Neural cell (in vitro differentiated cells): ENCODE results near the gene MYO7A. TPM values are rescaled to one million over a fixed set of nuclear protein-coding genes. Genes with fewer than 3 reads are reported as not detected.

Source experiments
- H2AFZ ChIP-seq: fragments of 200-600, 300-800 bp; sonication (generic), shearing (Covaris generic); 2 replicates; pipeline ENCODE4 v1.6.0; 2014; ENCODE audit warnings: low read depth, mild to moderate bottlenecking, antibody characterized with exemption, low read length, moderate library complexity
- H3F3A ChIP-seq: fragments of 200-600 bp; shearing (Covaris generic); 2 replicates; pipeline ENCODE4 v1.6.1; 2016; ENCODE audit warnings: mild to moderate bottlenecking, moderate library complexity, mixed read lengths, antibody characterized with exemption, low read length; ENCODE audit not compliant: insufficient read depth, poor library complexity, severe bottlenecking
- H3K27ac ChIP-seq: fragments of 200-600, 300-800 bp; sonication (generic), shearing (Covaris generic); 2 replicates; pipeline ENCODE4 v1.5.1; 2014; ENCODE audit warnings: mild to moderate bottlenecking, low read length, moderate library complexity
- H3K27me3 ChIP-seq: fragments of 300-800, 200-600 bp; sonication (generic), shearing (Covaris generic); 2 replicates; pipeline ENCODE4 v1.6.0; 2014; ENCODE audit warnings: mild to moderate bottlenecking, low read depth, low read length, moderate library complexity; ENCODE audit not compliant: insufficient read depth
- H3K36me3 ChIP-seq: fragments of 300-800, 200-600 bp; sonication (generic), shearing (Covaris generic); 2 replicates; pipeline ENCODE4 v1.5.1; 2014; ENCODE audit warnings: mild to moderate bottlenecking, antibody characterized with exemption, low read length, moderate library complexity; ENCODE audit not compliant: insufficient read depth
- H3K4me2 ChIP-seq: fragments of 300-800, 200-600 bp; sonication (generic), shearing (Covaris generic); 2 replicates; pipeline ENCODE4 v1.6.0; 2014; ENCODE audit warnings: mild to moderate bottlenecking, low read length
- H3K4me3 ChIP-seq: fragments of 300-800, 200-600 bp; sonication (generic), shearing (Covaris generic); 2 replicates; pipeline ENCODE4 v1.5.1; 2014; ENCODE audit warnings: mild to moderate bottlenecking, low read length, moderate library complexity
- H3K79me2 ChIP-seq: fragments of 200-600 bp; shearing (Covaris generic); replicated peaks from 2 replicates; pipeline ENCODE4 v1.6.0; 2014; ENCODE audit warnings: mild to moderate bottlenecking, low read length, moderate library complexity; ENCODE audit not compliant: insufficient read depth
- H3K9ac ChIP-seq: fragments of 300-800, 200-600 bp; sonication (generic), shearing (Covaris generic); 2 replicates; pipeline ENCODE4 v1.6.1; 2016; ENCODE audit warnings: mild to moderate bottlenecking, low read length, mixed read lengths
- H3K9me2 ChIP-seq: fragments of 200-600 bp; shearing (Covaris generic); 2 replicates; pipeline ENCODE4 v1.6.1; 2016; ENCODE audit warnings: mild to moderate bottlenecking, low read length, mixed read lengths; ENCODE audit not compliant: insufficient read depth
- H3K9me3 ChIP-seq: fragments of 200-600, 300-800 bp; sonication (generic), shearing (Covaris generic); 2 replicates; pipeline ENCODE4 v1.6.1; 2016; ENCODE audit warnings: mild to moderate bottlenecking, mixed run types, low read length, moderate library complexity, mixed read lengths
- H4K20me1 ChIP-seq: fragments of 200-600 bp; shearing (Covaris generic); 2 replicates; pipeline ENCODE4 v1.6.1; 2016; ENCODE audit warnings: mild to moderate bottlenecking, mixed run types; ENCODE audit not compliant: insufficient read depth
- EP300 ChIP-seq: fragments of 450-650 bp; conservative IDR thresholded peaks from 2 replicates; pipeline ENCODE4 v1.6.1; 2014; ENCODE audit warnings: antibody characterized with exemption, mild to moderate bottlenecking, moderate library complexity; ENCODE audit not compliant: poor library complexity, severe bottlenecking
- EZH2 ChIP-seq: fragments of 200-600, 300-800 bp; shearing (Covaris generic), sonication (generic); IDR thresholded peaks from 2 replicates; pipeline ENCODE4 v1.6.1; 2014; ENCODE audit warnings: antibody characterized with exemption, low read length, borderline replicate concordance, mild to moderate bottlenecking; ENCODE audit not compliant: insufficient read depth, poor library complexity, severe bottlenecking
- MXI1 ChIP-seq: fragments of 450-650 bp; conservative IDR thresholded peaks from 2 replicates; pipeline ENCODE4 v1.6.1; 2014; ENCODE audit warnings: antibody characterized with exemption, mild to moderate bottlenecking; ENCODE audit not compliant: poor library complexity, severe bottlenecking
- POLR2AphosphoS5 ChIP-seq: IDR thresholded peaks from 2 replicates; pipeline ENCODE4 v1.6.1; 2012
- RAD21 ChIP-seq: fragments of 450-650 bp; conservative IDR thresholded peaks from 2 replicates; pipeline ENCODE4 v1.6.1; 2014; ENCODE audit warnings: antibody characterized with exemption, mild to moderate bottlenecking, moderate library complexity
- SMC3 ChIP-seq: fragments of 450-650 bp; conservative IDR thresholded peaks from 2 replicates; pipeline ENCODE4 v1.6.1; 2014; ENCODE audit warnings: antibody characterized with exemption, mild to moderate bottlenecking, moderate library complexity; ENCODE audit not compliant: poor library complexity
- TAF1 ChIP-seq: IDR thresholded peaks from 2 replicates; pipeline ENCODE4 v1.6.1; 2012; ENCODE audit warnings: low read depth
- polyA plus RNA-seq: library from polyadenylated mRNA; depleted of rRNA; stranded (reverse); fragments of >200 nt; gene quantifications from 2 replicates; pipeline ENCODE4 v1.2.3, GENCODE V29; 2014
- TF ChIP-seq, protein P1 (sequence below): fragments of 450-650 bp; IDR thresholded peaks from 2 replicates; pipeline ENCODE4 v1.5.1; 2014; ENCODE audit warnings: antibody characterized with exemption, mild to moderate bottlenecking, moderate library complexity; ENCODE audit not compliant: poor library complexity, severe bottlenecking
- TF ChIP-seq, protein P2 (sequence below): IDR thresholded peaks from 2 replicates; pipeline ENCODE4 v1.6.1; 2012; ENCODE audit warnings: borderline replicate concordance

Gene MYO7A
- polyA plus RNA-seq, 1 donor from 2014 or later, result 0.61 TPM

DNA sequence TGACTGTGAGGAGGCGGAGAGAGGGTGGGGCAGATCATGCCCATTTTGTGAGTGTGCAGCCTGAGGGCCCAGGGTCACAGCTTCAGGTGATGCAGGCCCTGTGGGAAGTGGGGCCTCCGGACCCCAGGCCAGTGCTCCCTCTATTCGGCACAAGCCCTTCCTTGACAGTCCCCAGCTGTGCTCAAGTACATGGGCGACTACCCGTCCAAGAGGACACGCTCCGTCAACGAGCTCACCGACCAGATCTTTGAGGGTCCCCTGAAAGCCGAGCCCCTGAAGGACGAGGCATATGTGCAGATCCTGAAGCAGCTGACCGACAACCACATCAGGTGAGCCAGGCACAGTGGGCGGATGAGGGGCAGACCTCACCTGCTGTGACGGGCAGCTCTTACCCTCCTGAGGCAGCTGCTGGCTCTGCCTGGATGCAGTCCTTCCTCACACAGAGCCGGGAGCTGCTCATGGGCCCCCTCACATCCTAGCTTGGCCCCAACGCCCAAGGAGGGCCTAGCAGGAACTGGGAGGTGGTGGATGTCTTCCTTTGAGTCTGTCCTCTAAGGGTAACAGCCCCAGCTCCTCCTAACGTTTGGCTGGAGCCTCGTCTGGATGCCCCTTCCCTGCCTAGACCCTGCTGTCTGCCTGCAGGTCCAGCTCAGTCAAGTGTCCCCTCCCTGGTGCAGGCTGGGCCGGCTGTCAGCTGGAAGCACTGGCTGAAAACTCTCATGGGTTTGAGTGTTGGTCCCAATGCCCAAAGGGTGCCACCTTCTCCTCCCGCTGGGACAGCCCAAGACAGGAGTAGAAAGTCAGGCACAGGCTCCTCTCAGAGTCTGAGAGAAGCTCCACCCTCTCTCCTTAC lies 76.1 kb downstream of the MYO7A start:
- H3K4me3 ChIP-seq, result no peak overlapping the region
- no peaks in the 10 kb centered on the region for H3K36me3 ChIP-seq
- H3F3A ChIP-seq, result no peaks in the 10 kb centered on the region
- no peak overlapping the region for H3K4me2 ChIP-seq
- TF ChIP-seq EZH2 (no peak), RAD21 (no peak), TAF1 (no peak)
- TF ChIP-seq, protein P1, sequence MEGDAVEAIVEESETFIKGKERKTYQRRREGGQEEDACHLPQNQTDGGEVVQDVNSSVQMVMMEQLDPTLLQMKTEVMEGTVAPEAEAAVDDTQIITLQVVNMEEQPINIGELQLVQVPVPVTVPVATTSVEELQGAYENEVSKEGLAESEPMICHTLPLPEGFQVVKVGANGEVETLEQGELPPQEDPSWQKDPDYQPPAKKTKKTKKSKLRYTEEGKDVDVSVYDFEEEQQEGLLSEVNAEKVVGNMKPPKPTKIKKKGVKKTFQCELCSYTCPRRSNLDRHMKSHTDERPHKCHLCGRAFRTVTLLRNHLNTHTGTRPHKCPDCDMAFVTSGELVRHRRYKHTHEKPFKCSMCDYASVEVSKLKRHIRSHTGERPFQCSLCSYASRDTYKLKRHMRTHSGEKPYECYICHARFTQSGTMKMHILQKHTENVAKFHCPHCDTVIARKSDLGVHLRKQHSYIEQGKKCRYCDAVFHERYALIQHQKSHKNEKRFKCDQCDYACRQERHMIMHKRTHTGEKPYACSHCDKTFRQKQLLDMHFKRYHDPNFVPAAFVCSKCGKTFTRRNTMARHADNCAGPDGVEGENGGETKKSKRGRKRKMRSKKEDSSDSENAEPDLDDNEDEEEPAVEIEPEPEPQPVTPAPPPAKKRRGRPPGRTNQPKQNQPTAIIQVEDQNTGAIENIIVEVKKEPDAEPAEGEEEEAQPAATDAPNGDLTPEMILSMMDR, result no peak
- no peaks in the 10 kb centered on the region for H4K20me1 ChIP-seq
- H3K9me2 ChIP-seq, result no peaks in the 10 kb centered on the region
- no peak overlapping the region for H2AFZ ChIP-seq
- no peak overlapping the region for H3K27ac ChIP-seq
- H3K79me2 ChIP-seq, result no peaks in the 10 kb centered on the region
- no peak overlapping the region for H3K9ac ChIP-seq
- H3K9me3 ChIP-seq, result no peaks in the 10 kb centered on the region
- no peaks in the 10 kb centered on the region for H3K27me3 ChIP-seq

DNA sequence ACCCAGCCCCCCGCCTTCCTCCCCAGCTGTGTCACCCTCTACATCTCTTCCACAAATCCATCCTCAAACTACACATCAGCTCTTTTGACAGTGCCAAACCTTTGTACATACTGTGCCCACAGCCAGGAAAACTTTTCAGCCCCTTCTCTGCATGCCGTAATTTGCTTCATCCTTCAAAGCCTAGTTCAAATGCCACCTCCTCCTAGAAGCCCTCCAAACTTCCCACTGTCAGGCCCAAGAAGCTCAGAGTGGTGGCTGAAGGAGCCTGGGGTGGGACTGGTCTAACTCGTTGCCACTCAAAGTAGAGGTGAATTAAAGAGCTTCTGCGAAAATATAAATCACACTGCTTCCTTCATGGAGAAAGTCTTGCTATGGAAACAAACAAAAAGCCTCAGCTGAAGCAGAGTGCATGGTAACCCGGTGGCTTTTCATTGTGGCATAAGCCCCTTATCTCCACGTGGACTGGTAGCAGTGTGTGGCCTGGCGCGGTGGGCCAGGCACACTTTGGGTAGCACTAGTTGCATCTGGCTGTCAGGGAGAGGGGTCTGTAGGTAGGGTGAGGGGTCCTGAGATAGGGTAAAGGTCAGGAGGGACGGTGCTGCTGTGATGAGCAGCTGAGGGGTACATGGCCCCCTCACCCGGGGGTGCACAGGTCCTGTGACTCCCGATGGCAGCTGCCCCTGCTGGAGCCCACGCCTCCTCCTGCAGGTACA lies 76.9 kb downstream of the MYO7A start:
- Histone ChIP-seq H3K9ac (no peak overlapping the region), H3K36me3 (no peaks in the 10 kb centered on the region), H4K20me1 (no peaks in the 10 kb centered on the region), H3K27me3 (no peaks in the 10 kb centered on the region), H3K4me3 (no peak overlapping the region), H3K27ac (no peak overlapping the region), H3K4me2 (no peak overlapping the region), H3F3A (no peaks in the 10 kb centered on the region), H3K79me2 (no peaks in the 10 kb centered on the region), H3K9me2 (no peaks in the 10 kb centered on the region), H3K9me3 (no peaks in the 10 kb centered on the region), H2AFZ (no peak overlapping the region)
- TF ChIP-seq RAD21 (no peak), SMC3 (no peak), EP300 (no peak), TAF1 (no peak), MXI1 (no peak), EZH2 (no peak), POLR2AphosphoS5 (no peak)
- TF ChIP-seq, protein P2, sequence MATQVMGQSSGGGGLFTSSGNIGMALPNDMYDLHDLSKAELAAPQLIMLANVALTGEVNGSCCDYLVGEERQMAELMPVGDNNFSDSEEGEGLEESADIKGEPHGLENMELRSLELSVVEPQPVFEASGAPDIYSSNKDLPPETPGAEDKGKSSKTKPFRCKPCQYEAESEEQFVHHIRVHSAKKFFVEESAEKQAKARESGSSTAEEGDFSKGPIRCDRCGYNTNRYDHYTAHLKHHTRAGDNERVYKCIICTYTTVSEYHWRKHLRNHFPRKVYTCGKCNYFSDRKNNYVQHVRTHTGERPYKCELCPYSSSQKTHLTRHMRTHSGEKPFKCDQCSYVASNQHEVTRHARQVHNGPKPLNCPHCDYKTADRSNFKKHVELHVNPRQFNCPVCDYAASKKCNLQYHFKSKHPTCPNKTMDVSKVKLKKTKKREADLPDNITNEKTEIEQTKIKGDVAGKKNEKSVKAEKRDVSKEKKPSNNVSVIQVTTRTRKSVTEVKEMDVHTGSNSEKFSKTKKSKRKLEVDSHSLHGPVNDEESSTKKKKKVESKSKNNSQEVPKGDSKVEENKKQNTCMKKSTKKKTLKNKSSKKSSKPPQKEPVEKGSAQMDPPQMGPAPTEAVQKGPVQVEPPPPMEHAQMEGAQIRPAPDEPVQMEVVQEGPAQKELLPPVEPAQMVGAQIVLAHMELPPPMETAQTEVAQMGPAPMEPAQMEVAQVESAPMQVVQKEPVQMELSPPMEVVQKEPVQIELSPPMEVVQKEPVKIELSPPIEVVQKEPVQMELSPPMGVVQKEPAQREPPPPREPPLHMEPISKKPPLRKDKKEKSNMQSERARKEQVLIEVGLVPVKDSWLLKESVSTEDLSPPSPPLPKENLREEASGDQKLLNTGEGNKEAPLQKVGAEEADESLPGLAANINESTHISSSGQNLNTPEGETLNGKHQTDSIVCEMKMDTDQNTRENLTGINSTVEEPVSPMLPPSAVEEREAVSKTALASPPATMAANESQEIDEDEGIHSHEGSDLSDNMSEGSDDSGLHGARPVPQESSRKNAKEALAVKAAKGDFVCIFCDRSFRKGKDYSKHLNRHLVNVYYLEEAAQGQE, result no peak
